NB4 (cell line): ENCODE results near the gene AUH.

Experiments used
- DNase-seq: peaks from one replicate; pipeline ENCODE4 v3.0.0; 2010; ENCODE audit warnings: low read depth
- H3K4me3 ChIP-seq: one replicate; pipeline ENCODE4 v1.5.1; 2011; ENCODE audit warnings: mild to moderate bottlenecking, low read depth, low read length, moderate library complexity
- CTCF ChIP-seq: IDR thresholded peaks from one replicate; pipeline ENCODE4 v1.5.1; 2012; ENCODE audit warnings: low read depth, low read length
- MAX ChIP-seq: IDR thresholded peaks from 2 replicates; pipeline ENCODE4 v1.6.1; 2011; ENCODE audit warnings: low read depth, low read length
- MYC ChIP-seq: IDR thresholded peaks from 2 replicates; pipeline ENCODE4 v1.6.1; 2011; ENCODE audit warnings: low read depth, low read length
- POLR2A ChIP-seq: IDR thresholded peaks from 2 replicates; pipeline ENCODE4 v1.6.1; 2011; ENCODE audit warnings: mild to moderate bottlenecking; ENCODE audit not compliant: insufficient read length; ENCODE audit errors: extremely low read depth

The AUH gene

GRCh38 chr9:91214867-91215266 lies 146.9 kb downstream of the AUH start:
- TF ChIP-seq MAX (no peak), CTCF (no peak), POLR2A (no peak), MYC (no peak)
- no peak for DNase-seq
- H3K4me3 ChIP-seq, result no peak overlapping the region

- no peak overlapping the region for H3K4me3 ChIP-seq
- DNase-seq, result no peak
- TF ChIP-seq CTCF (no peak), POLR2A (no peak), MYC (no peak), MAX (no peak)
Observed at GRCh38 chr9:91214086-91214485, 147.6 kb downstream of the AUH start.

GRCh38 chr9:91212596-91213243 lies 149.0 kb downstream of the AUH start:
- DNase-seq, result no peak
- no peak for TF ChIP-seq CTCF
- TF ChIP-seq MAX, result no peak
- no peak for TF ChIP-seq POLR2A
- no peak for TF ChIP-seq MYC
- H3K4me3 ChIP-seq, result no peak overlapping the region

- TF ChIP-seq POLR2A, result no peak
- no peak for TF ChIP-seq CTCF
- TF ChIP-seq MYC, result no peak
- TF ChIP-seq MAX, result no peak
- H3K4me3 ChIP-seq, result no peak overlapping the region
- no peak for DNase-seq
Observed at GRCh38 chr9:91211919-91212318, 149.8 kb downstream of the AUH start.

GRCh38 chr9:91211414-91211813 lies 150.3 kb downstream of the AUH start:
- H3K4me3 ChIP-seq, result no peak overlapping the region
- TF ChIP-seq POLR2A, result no peak
- no peak for TF ChIP-seq CTCF
- TF ChIP-seq MYC, result no peak
- TF ChIP-seq MAX, result no peak
- no peak for DNase-seq

- DNase-seq, result no peak
- H3K4me3 ChIP-seq, result no peak overlapping the region
- no peak for TF ChIP-seq CTCF
- no peak for TF ChIP-seq MAX
- TF ChIP-seq POLR2A, result no peak
- no peak for TF ChIP-seq MYC
Observed at GRCh38 chr9:91210318-91210717, 151.4 kb downstream of the AUH start.
